ENCODE data around the gene ZNF804A. TPM values are rescaled to one million over a fixed set of nuclear protein-coding genes. Genes with fewer than 3 reads are reported as not detected.

ZNF804A gene
- total RNA-seq, 4 donors from 2014 or later: 0.42 to 0.44 TPM; not detected in 2

- no peak for DNase-seq (ENCODE audit: low spot score in 2 of 2)
- Histone ChIP-seq H3K27ac (no peak overlapping the region), H3K27me3 (no peaks in the 10 kb centered on the region), H3K4me3 (no peak overlapping the region), H3K36me3 (no peaks in the 10 kb centered on the region), H3K4me1 (no peaks in the 10 kb centered on the region), H3K9me3 (no peaks in the 10 kb centered on the region)
- no peak for TF ChIP-seq EP300 (IDR thresholded peaks at IDR 0.05)
- TF ChIP-seq CTCF (IDR thresholded peaks at IDR 0.05): no peak
- TF ChIP-seq POLR2A (IDR thresholded peaks at IDR 0.05): no peak
- WGBS, 2 donors: 54 to 66% methylated on average over 3 of the region's 3 CpGs
Measured at GRCh38 chr2:184971546-184972068, 373.3 kb downstream of the ZNF804A start.
